Prostate gland (tissue), 2 donors: Measurements from ENCODE around the gene PDE4DIP. TPM values are rescaled to one million over a fixed set of nuclear protein-coding genes. Genes with fewer than 3 reads are reported as not detected.
"Not testable (repeated sequence)": the region's sequence is repeated elsewhere in the genome, so short reads cannot be mapped to it uniquely, and the experiment has no call there.

Experiments used
- DNase-seq: peaks from one replicate; pipeline ENCODE4 v3.0.0-alpha.2; 2019; ENCODE audit warnings: low spot score
- H3K27ac ChIP-seq, 2 donors: fragments of 200-600 bp; sonication (generic); 2 replicates each; pipeline ENCODE4 v1.5.1; 2017 to 2019
- H3K27me3 ChIP-seq: fragments of 200-600 bp; sonication (generic); replicated peaks from 2 replicates; pipeline ENCODE4 v1.5.1; 2019; ENCODE audit not compliant: insufficient read depth
- H3K36me3 ChIP-seq, 2 donors: fragments of 200-600 bp; sonication (generic); 1 replicate in 1 of 2; 2 replicates in 1 of 2; pipeline versions ENCODE4 v1.5.1 to v1.8.1; 2017 to 2019
- H3K4me1 ChIP-seq: fragments of 200-600 bp; sonication (generic); replicated peaks from 2 replicates; pipeline ENCODE4 v1.5.1; 2019
- H3K4me3 ChIP-seq, 2 donors: fragments of 200-600 bp; sonication (generic); 2 replicates each; pipeline ENCODE4 v1.5.1; 2017 to 2019
- H3K9me3 ChIP-seq: fragments of 200-600 bp; sonication (generic); 2 replicates; pipeline ENCODE4 v1.5.1; 2017
- WGBS: methylation state at CpG from one replicate; pipeline ENCODE4 v1.1.5; 2018; 5-methylcytosine and 5-hydroxymethylcytosine counted together
- intact Hi-C: fragments of 100-400 bp; cut with DNase I; formaldehyde crosslinking; loops from one replicate; pipeline ENCODE4 v1.14.2; 2022
- total RNA-seq, 2 donors: library from RNA; depleted of rRNA; stranded (reverse); fragments of >200 nt; gene quantifications; one replicate each; pipeline ENCODE4 v1.1.0, GENCODE V29; 2016

The PDE4DIP gene
- total RNA-seq, 2 donors from 2014 or later = 30.8 to 42.8 TPM

- H3K4me3 ChIP-seq, H3K4me1 ChIP-seq, H3K36me3 ChIP-seq, intact Hi-C loops, H3K27me3 ChIP-seq, H3K9me3 ChIP-seq, H3K27ac ChIP-seq, DNase-seq: not testable (repeated sequence)
- WGBS = no CpG with 5 or more reads among the region's 4 CpGs
Observed at GRCh38 chr1:148909219-148909826, 65.1 kb downstream of the PDE4DIP start.

GRCh38 chr1:148911303-148911928, 67.2 kb downstream of the PDE4DIP start:
- WGBS = no CpG with 5 or more reads among the region's 5 CpGs
- intact Hi-C loops, H3K27me3 ChIP-seq, H3K9me3 ChIP-seq, H3K4me3 ChIP-seq, DNase-seq, H3K4me1 ChIP-seq, H3K27ac ChIP-seq, H3K36me3 ChIP-seq: not testable (repeated sequence)

- H3K27ac ChIP-seq, H3K27me3 ChIP-seq, H3K9me3 ChIP-seq, H3K4me3 ChIP-seq, H3K36me3 ChIP-seq, H3K4me1 ChIP-seq, intact Hi-C loops, DNase-seq: not testable (repeated sequence)
- WGBS = no CpG with 5 or more reads among the region's 2 CpGs
Observed at GRCh38 chr1:148916222-148916621, 72.0 kb downstream of the PDE4DIP start.

GRCh38 chr1:148916695-148917348, 72.6 kb downstream of the PDE4DIP start:
- H3K9me3 ChIP-seq, DNase-seq, H3K36me3 ChIP-seq, H3K27ac ChIP-seq, H3K4me1 ChIP-seq, H3K4me3 ChIP-seq, H3K27me3 ChIP-seq, intact Hi-C loops: not testable (repeated sequence)
- 36% methylated on average over 3 of the region's 4 CpGs for WGBS

GRCh38 chr1:148918836-148919447, 74.7 kb downstream of the PDE4DIP start:
- H3K9me3 ChIP-seq, H3K27ac ChIP-seq, intact Hi-C loops, DNase-seq, H3K4me3 ChIP-seq, H3K36me3 ChIP-seq, H3K4me1 ChIP-seq, H3K27me3 ChIP-seq: not testable (repeated sequence)
- WGBS = 63% methylated on average over 2 of the region's 3 CpGs

- H3K4me3 ChIP-seq, H3K4me1 ChIP-seq, H3K36me3 ChIP-seq, H3K27me3 ChIP-seq, H3K27ac ChIP-seq, H3K9me3 ChIP-seq, intact Hi-C loops, DNase-seq: not testable (repeated sequence)
- no CpG with 5 or more reads among the region's 1 CpG for WGBS
Observed at GRCh38 chr1:148921047-148921446, 76.8 kb downstream of the PDE4DIP start.

- H3K36me3 ChIP-seq, intact Hi-C loops, H3K27ac ChIP-seq, H3K9me3 ChIP-seq, H3K4me3 ChIP-seq, DNase-seq, H3K27me3 ChIP-seq, H3K4me1 ChIP-seq: not testable (repeated sequence)
- 35% methylated on average over 1 of the region's 3 CpGs for WGBS
Observed at GRCh38 chr1:148923798-148924197, 79.6 kb downstream of the PDE4DIP start.

- intact Hi-C loops, DNase-seq, H3K36me3 ChIP-seq, H3K9me3 ChIP-seq, H3K4me1 ChIP-seq, H3K27ac ChIP-seq, H3K4me3 ChIP-seq, H3K27me3 ChIP-seq: not testable (repeated sequence)
- no CpG with 5 or more reads among the region's 1 CpG for WGBS
Observed at GRCh38 chr1:148927645-148928044, 83.4 kb downstream of the PDE4DIP start.

- DNase-seq, H3K4me3 ChIP-seq, intact Hi-C loops, H3K27ac ChIP-seq, H3K27me3 ChIP-seq, H3K36me3 ChIP-seq, H3K9me3 ChIP-seq, H3K4me1 ChIP-seq: not testable (repeated sequence)
Observed at GRCh38 chr1:148929253-148929652, 85.0 kb downstream of the PDE4DIP start.

- H3K4me1 ChIP-seq, H3K9me3 ChIP-seq, DNase-seq, H3K4me3 ChIP-seq, H3K27me3 ChIP-seq, intact Hi-C loops, H3K27ac ChIP-seq, H3K36me3 ChIP-seq: not testable (repeated sequence)
- WGBS = no CpG with 5 or more reads among the region's 3 CpGs
Observed at GRCh38 chr1:148935381-148936002, 91.3 kb downstream of the PDE4DIP start.

GRCh38 chr1:148942906-148943305, 98.7 kb downstream of the PDE4DIP start:
- H3K36me3 ChIP-seq, DNase-seq, H3K4me3 ChIP-seq, intact Hi-C loops, H3K27ac ChIP-seq, H3K27me3 ChIP-seq, H3K9me3 ChIP-seq, H3K4me1 ChIP-seq: not testable (repeated sequence)
- WGBS = no CpG with 5 or more reads among the region's 3 CpGs

- intact Hi-C loops, H3K27ac ChIP-seq, DNase-seq, H3K36me3 ChIP-seq, H3K27me3 ChIP-seq, H3K4me3 ChIP-seq, H3K4me1 ChIP-seq, H3K9me3 ChIP-seq: not testable (repeated sequence)
- no CpG with 5 or more reads among the region's 1 CpG for WGBS
Observed at GRCh38 chr1:148945130-148945529, 100.9 kb downstream of the PDE4DIP start.
